ENCODE measurements around the gene CASK.

The CASK gene

DNA sequence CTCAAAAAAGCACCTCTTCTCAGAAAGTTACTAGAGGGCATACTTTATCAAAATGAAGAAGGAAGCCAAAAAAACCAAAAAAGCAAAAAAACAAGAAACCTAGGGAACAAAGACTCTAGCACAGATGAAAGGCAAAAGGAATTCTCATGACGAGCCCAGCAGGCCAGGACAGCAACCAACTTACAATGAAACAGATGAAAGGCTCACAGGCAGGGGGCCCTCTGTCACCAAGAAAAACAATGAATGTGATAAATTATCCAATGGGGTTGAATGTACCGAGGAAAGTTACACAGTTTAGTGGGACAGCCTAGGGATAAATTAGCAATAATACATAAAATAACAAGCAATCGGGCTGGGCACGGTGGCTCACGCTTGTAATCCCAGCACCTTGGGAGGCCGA lies 120.4 kb downstream of the CASK start:
- Histone ChIP-seq H3K9me2 (ENCODE audit: low read depth, low read length) (no peaks in the 10 kb centered on the region), H3K27ac (ENCODE audit: low read depth, low read length, poor library complexity, severe bottlenecking) (no peak overlapping the region), H3F3A (ENCODE audit: insufficient read depth, low read length) (no peaks in the 10 kb centered on the region), H3K36me3 (ENCODE audit: insufficient read depth, low read length) (peaks cover 4% of the 10 kb centered on the region; the same call in 1 of the 2 replicates), H3K4me2 (ENCODE audit: low read length) (no peak overlapping the region), H3K9ac (ENCODE audit: low read length) (no peak overlapping the region), H3K79me2 (ENCODE audit: insufficient read depth, low read length) (no peaks in the 10 kb centered on the region), H3K4me1 (ENCODE audit: insufficient read depth, low read length, severe bottlenecking) (peaks cover 20% of the 10 kb centered on the region), H4K20me1 (ENCODE audit: insufficient read depth, low read length) (no peaks in the 10 kb centered on the region), H3K4me3 (ENCODE audit: low read depth, low read length, poor library complexity, severe bottlenecking) (no peak overlapping the region), H3K9me3 (ENCODE audit: low read length) (no peaks in the 10 kb centered on the region), H2AFZ (ENCODE audit: low read length) (no peak overlapping the region), H3K27me3 (ENCODE audit: insufficient read depth, low read length) (no peaks in the 10 kb centered on the region)
- TF ChIP-seq EZH2 (IDR thresholded peaks at IDR 0.05; ENCODE audit: borderline replicate concordance, low read length), result no peak
- TF ChIP-seq, protein P1, sequence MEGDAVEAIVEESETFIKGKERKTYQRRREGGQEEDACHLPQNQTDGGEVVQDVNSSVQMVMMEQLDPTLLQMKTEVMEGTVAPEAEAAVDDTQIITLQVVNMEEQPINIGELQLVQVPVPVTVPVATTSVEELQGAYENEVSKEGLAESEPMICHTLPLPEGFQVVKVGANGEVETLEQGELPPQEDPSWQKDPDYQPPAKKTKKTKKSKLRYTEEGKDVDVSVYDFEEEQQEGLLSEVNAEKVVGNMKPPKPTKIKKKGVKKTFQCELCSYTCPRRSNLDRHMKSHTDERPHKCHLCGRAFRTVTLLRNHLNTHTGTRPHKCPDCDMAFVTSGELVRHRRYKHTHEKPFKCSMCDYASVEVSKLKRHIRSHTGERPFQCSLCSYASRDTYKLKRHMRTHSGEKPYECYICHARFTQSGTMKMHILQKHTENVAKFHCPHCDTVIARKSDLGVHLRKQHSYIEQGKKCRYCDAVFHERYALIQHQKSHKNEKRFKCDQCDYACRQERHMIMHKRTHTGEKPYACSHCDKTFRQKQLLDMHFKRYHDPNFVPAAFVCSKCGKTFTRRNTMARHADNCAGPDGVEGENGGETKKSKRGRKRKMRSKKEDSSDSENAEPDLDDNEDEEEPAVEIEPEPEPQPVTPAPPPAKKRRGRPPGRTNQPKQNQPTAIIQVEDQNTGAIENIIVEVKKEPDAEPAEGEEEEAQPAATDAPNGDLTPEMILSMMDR (IDR thresholded peaks at IDR 0.05; ENCODE audit: low read length), result no peak

- Histone ChIP-seq H3K27ac (ENCODE audit: low read depth, low read length, poor library complexity, severe bottlenecking) (peak overlapping the region; percentile 30), H3K9me2 (ENCODE audit: low read depth, low read length) (no peaks in the 10 kb centered on the region), H3F3A (ENCODE audit: insufficient read depth, low read length) (no peaks in the 10 kb centered on the region), H3K9ac (ENCODE audit: low read length) (no peak overlapping the region), H3K4me2 (ENCODE audit: low read length) (no peak overlapping the region), H3K79me2 (ENCODE audit: insufficient read depth, low read length) (0 out of 2 replicates have a peak, but pooled peaks cover 6% of the 10 kb centered on the region), H3K4me1 (ENCODE audit: insufficient read depth, low read length, severe bottlenecking) (peaks cover 39% of the 10 kb centered on the region), H3K27me3 (ENCODE audit: insufficient read depth, low read length) (no peaks in the 10 kb centered on the region), H4K20me1 (ENCODE audit: insufficient read depth, low read length) (no peaks in the 10 kb centered on the region), H3K9me3 (ENCODE audit: low read length) (no peaks in the 10 kb centered on the region), H3K4me3 (ENCODE audit: low read depth, low read length, poor library complexity, severe bottlenecking) (no peak overlapping the region), H3K36me3 (ENCODE audit: insufficient read depth, low read length) (peaks cover 4% of the 10 kb centered on the region; the same call in 1 of the 2 replicates), H2AFZ (ENCODE audit: low read length) (no peak overlapping the region)
- TF ChIP-seq, protein P1 (IDR thresholded peaks at IDR 0.05; ENCODE audit: low read length), result no peak
- TF ChIP-seq EZH2 (IDR thresholded peaks at IDR 0.05; ENCODE audit: borderline replicate concordance, low read length), result no peak
Observed at GRCh38 chrX:41799661-41800060, 123.7 kb downstream of the CASK start.

GRCh38 chrX:41796577-41796976 lies 126.8 kb downstream of the CASK start:
- Histone ChIP-seq H3K9ac (ENCODE audit: low read length) (no peak overlapping the region), H3K79me2 (ENCODE audit: insufficient read depth, low read length) (0 out of 2 replicates have a peak, but pooled peaks cover 10% of the 10 kb centered on the region), H3F3A (ENCODE audit: insufficient read depth, low read length) (no peaks in the 10 kb centered on the region), H3K4me1 (ENCODE audit: insufficient read depth, low read length, severe bottlenecking) (peaks cover 39% of the 10 kb centered on the region), H2AFZ (ENCODE audit: low read length) (no peak overlapping the region), H3K36me3 (ENCODE audit: insufficient read depth, low read length) (no peaks in the 10 kb centered on the region), H3K4me3 (ENCODE audit: low read depth, low read length, poor library complexity, severe bottlenecking) (no peak overlapping the region), H3K27me3 (ENCODE audit: insufficient read depth, low read length) (no peaks in the 10 kb centered on the region), H3K9me3 (ENCODE audit: low read length) (no peaks in the 10 kb centered on the region), H3K9me2 (ENCODE audit: low read depth, low read length) (no peaks in the 10 kb centered on the region), H3K27ac (ENCODE audit: low read depth, low read length, poor library complexity, severe bottlenecking) (peak overlapping the region; percentile 39), H3K4me2 (ENCODE audit: low read length) (no peak overlapping the region), H4K20me1 (ENCODE audit: insufficient read depth, low read length) (no peaks in the 10 kb centered on the region)
- no peak for TF ChIP-seq EZH2 (IDR thresholded peaks at IDR 0.05; ENCODE audit: borderline replicate concordance, low read length)
- TF ChIP-seq, protein P1 (IDR thresholded peaks at IDR 0.05; ENCODE audit: low read length), result no peak

Data from OCI-LY1 (cell line).